B cell (primary cell): ENCODE data around the gene SYNE2. TPM values are rescaled to one million over a fixed set of nuclear protein-coding genes. Genes with fewer than 3 reads are reported as not detected.

Source experiments
- ATAC-seq: fragments of 200-7000 bp; cut with Tn5 transposase; one replicate; pipeline ENCODE4 v1.10.0; 2021; ENCODE audit warnings: low read depth, mild to moderate bottlenecking, moderate number of reproducible peaks, moderate library complexity
- CTCF ChIA-PET: fragments of 350-600 bp; sonication (Branson Sonifier 250); formaldehyde crosslinking; loops from one replicate; lab custom pipeline; 2021; ENCODE audit warnings: antibody characterized with exemption, inconsistent platforms; lab: Charles Lee
- POLR2A ChIA-PET: fragments of 350-600 bp; sonication (Branson Sonifier 250); formaldehyde crosslinking; loops from one replicate; lab custom pipeline; 2021; ENCODE audit warnings: antibody characterized with exemption; lab: Charles Lee
- DNase-seq: peaks from one replicate; pipeline ENCODE4 v3.0.0; 2013
- H2AFZ ChIP-seq: 2 replicates; pipeline ENCODE4 v1.6.1; 2012; ENCODE audit warnings: mild to moderate bottlenecking, low read depth, low read length; ENCODE audit not compliant: insufficient read depth, poor library complexity, severe bottlenecking
- H3K27ac ChIP-seq, 2 donors: 1 replicate in 1 of 2; 2 replicates in 1 of 2; pipeline ENCODE4 v1.5.1; 2012 to 2013; ENCODE audit warnings: low read length in 2 of 2, mild to moderate bottlenecking in 2 of 2, moderate library complexity in 1 of 2
- H3K27me3 ChIP-seq, 4 experiments: fragments of 200-600 bp in 1 of 4; sonication (generic) in 1 of 4; replicated peaks in 1 of 4; 1 replicate in 2 of 4; 2 replicates in 2 of 4; pipeline versions ENCODE4 v1.6.1 to v1.7.0; 2013 to 2016; ENCODE audit warnings: low read length in 3 of 4, mild to moderate bottlenecking in 2 of 4, mixed read lengths in 1 of 4, moderate library complexity in 1 of 4; ENCODE audit not compliant: insufficient read depth in 4 of 4, control insufficient read depth in 3 of 4; ENCODE audit errors: control extremely low read depth in 1 of 4
- H3K36me3 ChIP-seq, 2 experiments: replicated peaks in 1 of 2; 1 replicate in 1 of 2; 2 replicates in 1 of 2; pipeline versions ENCODE4 v1.6.1 to v1.7.1; 2013; ENCODE audit warnings: low read length in 1 of 2; ENCODE audit not compliant: insufficient read depth in 2 of 2, control insufficient read depth in 1 of 2; ENCODE audit errors: control extremely low read depth in 1 of 2, extremely low read depth in 1 of 2
- H3K4me1 ChIP-seq, 2 donors: fragments of 200-600 bp in 1 of 2; sonication (generic) in 1 of 2; 1 replicate in 1 of 2; 2 replicates in 1 of 2; pipeline versions ENCODE4 v1.5.1 to v1.6.1; 2013 to 2017; ENCODE audit warnings: low read length in 2 of 2; ENCODE audit not compliant: control insufficient read depth in 2 of 2, insufficient read depth in 2 of 2
- H3K4me2 ChIP-seq: replicated peaks from 2 replicates; pipeline ENCODE3; 2012; ENCODE audit warnings: mild to moderate bottlenecking, low read depth, low read length; ENCODE audit not compliant: poor library complexity, severe bottlenecking
- H3K4me3 ChIP-seq, 5 experiments: fragments of 200-600 bp in 1 of 5; sonication (generic) in 1 of 5; 1 replicate in 3 of 5; 2 replicates in 2 of 5; pipeline versions ENCODE4 v1.5.1 to v1.7.0; 2011 to 2016; ENCODE audit warnings: low read length in 4 of 5, mild to moderate bottlenecking in 4 of 5, low read depth in 2 of 5, control low read depth in 1 of 5, moderate library complexity in 1 of 5; ENCODE audit not compliant: insufficient read depth in 1 of 5; ENCODE audit errors: control extremely low read depth in 1 of 5, extremely low read depth in 1 of 5
- H3K79me2 ChIP-seq: fragments of 200-600 bp; sonication (generic); one replicate; pipeline ENCODE4 v1.6.0; 2016; ENCODE audit warnings: low read length; ENCODE audit not compliant: control insufficient read depth, insufficient read depth
- H3K9ac ChIP-seq: fragments of 200-600 bp; sonication (generic); 2 replicates; pipeline ENCODE4 v1.6.1; 2017; ENCODE audit warnings: mild to moderate bottlenecking, low read length, moderate library complexity
- H3K9me3 ChIP-seq, 3 donors: one replicate each; pipeline versions ENCODE4 v1.6.1 to v1.7.1; 2013; ENCODE audit warnings: low read length in 2 of 3; ENCODE audit not compliant: control insufficient read depth in 2 of 3, insufficient read depth in 1 of 3; ENCODE audit errors: control extremely low read depth in 1 of 3
- H4K20me1 ChIP-seq: 2 replicates; pipeline ENCODE4 v1.6.0; 2012; ENCODE audit warnings: mild to moderate bottlenecking, low read length; ENCODE audit not compliant: insufficient read depth, control insufficient read depth, poor library complexity, severe bottlenecking
- H3K27ac Mint-ChIP-seq: one replicate; pipeline ENCODE4 v1.8.0; 2021; ENCODE audit warnings: mixed read lengths
- H3K27me3 Mint-ChIP-seq: one replicate; pipeline ENCODE4 v1.8.0; 2021; ENCODE audit warnings: mixed read lengths
- H3K4me1 Mint-ChIP-seq: one replicate; pipeline ENCODE4 v1.8.0; 2021; ENCODE audit warnings: mixed read lengths
- H3K4me3 Mint-ChIP-seq: one replicate; pipeline ENCODE4 v1.8.0; 2021; ENCODE audit warnings: mixed read lengths
- H3K9me3 Mint-ChIP-seq: one replicate; pipeline ENCODE4 v1.8.0; 2022; ENCODE audit warnings: mixed read lengths; ENCODE audit not compliant: insufficient read depth
- EZH2 ChIP-seq: IDR thresholded peaks from 2 replicates; pipeline ENCODE4 v1.6.1; 2012; ENCODE audit warnings: borderline replicate concordance, low read depth, mild to moderate bottlenecking, moderate library complexity, low read length; ENCODE audit not compliant: insufficient read depth, poor library complexity, severe bottlenecking
- WGBS: methylation state at CpG from one replicate; pipeline ENCODE4 v1.1.5; 2013; ENCODE audit warnings: missing lambda C conversion rate; ENCODE audit not compliant: insufficient coverage; 5-methylcytosine and 5-hydroxymethylcytosine counted together
- intact Hi-C: fragments of 100-400 bp; cut with micrococcal nuclease; formaldehyde crosslinking; loops from one replicate; pipeline ENCODE4 v1.10.0; 2022
- polyA plus RNA-seq: library from polyadenylated mRNA; depleted of rRNA; stranded (reverse); fragments of >200 nt; gene quantifications from 2 replicates; pipeline ENCODE4 v1.2.3, GENCODE V29; 2012
- total RNA-seq, 2 donors: library from RNA; stranded (reverse); fragments of 120-200 nt in 1 of 2; gene quantifications; 1 replicate in 1 of 2; 2 replicates in 1 of 2; pipeline versions ENCODE4 v1.2.3 to v1.2.4, GENCODE V29; 2013 to 2022
- TF ChIP-seq, protein P1 (sequence below): fragments of 200-600 bp; IDR thresholded peaks from one replicate; pipeline ENCODE4 v1.8.0; 2022; ENCODE audit warnings: antibody characterized with exemption, mild to moderate bottlenecking

Gene SYNE2
- total and polyA plus RNA-seq, 2 donors (not counting 1 experiment from before 2014, with no cell fraction given), result 39.5 to 105 TPM

DNA sequence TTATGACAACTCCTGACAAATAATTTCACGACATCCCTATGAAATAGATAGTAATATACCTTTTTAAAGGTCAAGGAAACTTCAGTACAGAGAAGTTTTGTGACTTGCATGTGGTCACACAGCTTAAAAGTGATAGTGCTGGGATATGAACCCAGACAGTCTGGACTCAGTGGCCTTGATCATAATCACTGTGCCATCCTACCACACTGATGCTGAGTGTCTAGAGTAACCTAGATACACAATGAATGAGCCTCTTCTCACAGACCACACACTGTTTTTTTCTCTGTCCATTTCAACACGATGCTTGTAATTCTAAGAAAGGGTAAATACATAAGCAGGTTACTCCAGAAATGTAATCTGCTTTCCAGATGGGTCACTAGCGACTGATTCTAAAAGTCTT is 88.2 kb downstream of the SYNE2 start:
- 90% methylated on average over 2 of the region's 3 CpGs for WGBS
- Mint-ChIP-seq H3K4me3 (no peak overlapping the region), H3K9me3 (no peaks in the 10 kb centered on the region), H3K4me1 (peaks cover 2% of the 10 kb centered on the region), H3K27ac (no peak overlapping the region), H3K27me3 (no peaks in the 10 kb centered on the region)
- Histone ChIP-seq H3K79me2 (no peaks in the 10 kb centered on the region), H3K9me3 (no peaks in the 10 kb centered on the region), H3K4me2 (no peak overlapping the region), H3K4me1 (peaks cover 10 to 12% of the 10 kb centered on the region in 2 donors), H3K27ac (no peak overlapping the region), H3K27me3 (no peaks in the 10 kb centered on the region), H4K20me1 (no peaks in the 10 kb centered on the region), H2AFZ (no peak overlapping the region), H3K4me3 (no peak overlapping the region), H3K36me3 (peaks cover 0 to 3% of the 10 kb centered on the region in 2 experiments), H3K9ac (no peak overlapping the region)
- ChIA-PET POLR2A (no interaction called here), CTCF (no interaction called here)
- intact Hi-C loops, result no loop called here
- no peak for TF ChIP-seq EZH2
- TF ChIP-seq, protein P1, sequence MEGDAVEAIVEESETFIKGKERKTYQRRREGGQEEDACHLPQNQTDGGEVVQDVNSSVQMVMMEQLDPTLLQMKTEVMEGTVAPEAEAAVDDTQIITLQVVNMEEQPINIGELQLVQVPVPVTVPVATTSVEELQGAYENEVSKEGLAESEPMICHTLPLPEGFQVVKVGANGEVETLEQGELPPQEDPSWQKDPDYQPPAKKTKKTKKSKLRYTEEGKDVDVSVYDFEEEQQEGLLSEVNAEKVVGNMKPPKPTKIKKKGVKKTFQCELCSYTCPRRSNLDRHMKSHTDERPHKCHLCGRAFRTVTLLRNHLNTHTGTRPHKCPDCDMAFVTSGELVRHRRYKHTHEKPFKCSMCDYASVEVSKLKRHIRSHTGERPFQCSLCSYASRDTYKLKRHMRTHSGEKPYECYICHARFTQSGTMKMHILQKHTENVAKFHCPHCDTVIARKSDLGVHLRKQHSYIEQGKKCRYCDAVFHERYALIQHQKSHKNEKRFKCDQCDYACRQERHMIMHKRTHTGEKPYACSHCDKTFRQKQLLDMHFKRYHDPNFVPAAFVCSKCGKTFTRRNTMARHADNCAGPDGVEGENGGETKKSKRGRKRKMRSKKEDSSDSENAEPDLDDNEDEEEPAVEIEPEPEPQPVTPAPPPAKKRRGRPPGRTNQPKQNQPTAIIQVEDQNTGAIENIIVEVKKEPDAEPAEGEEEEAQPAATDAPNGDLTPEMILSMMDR, result no peak
- no peak for ATAC-seq
- DNase-seq, result no peak

DNA sequence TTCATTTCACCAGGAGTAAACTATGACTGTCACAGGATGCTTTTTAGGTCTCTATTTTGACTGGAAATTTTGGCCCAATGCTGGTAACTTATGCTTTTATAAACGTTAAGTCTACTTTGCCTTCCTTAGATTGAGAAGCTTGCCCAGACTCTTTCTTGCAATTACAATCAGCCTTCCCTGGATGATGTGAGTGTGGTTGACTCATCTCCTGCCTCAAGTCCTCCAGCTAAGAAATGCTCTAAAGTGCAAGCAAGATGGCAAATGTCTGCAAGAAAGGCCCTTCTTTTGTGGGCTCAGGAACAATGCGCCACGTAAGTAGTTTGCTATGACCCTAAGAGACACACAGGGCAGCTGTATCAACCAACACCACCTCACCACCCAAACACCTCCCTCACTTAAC is 96.9 kb downstream of the SYNE2 start:
- ATAC-seq (no peak), DNase-seq (no peak)
- H3K27me3 Mint-ChIP-seq, result no peaks in the 10 kb centered on the region
- no peaks in the 10 kb centered on the region for H3K9me3 Mint-ChIP-seq
- H3K4me3 Mint-ChIP-seq, result no peak overlapping the region
- no peak overlapping the region for H3K27ac Mint-ChIP-seq
- intact Hi-C loops, result no loop called here
- no peaks in the 10 kb centered on the region for H3K4me1 Mint-ChIP-seq
- H3K36me3 ChIP-seq, result peaks cover 3 to 9% of the 10 kb centered on the region in 2 experiments
- H3K27ac ChIP-seq, result no peak overlapping the region
- H3K4me1 ChIP-seq, result no peaks in the 10 kb centered on the region
- TF ChIP-seq, protein P1, result no peak
- no peak for TF ChIP-seq EZH2
- H3K9me3 ChIP-seq, result no peaks in the 10 kb centered on the region
- H3K9ac ChIP-seq, result no peak overlapping the region
- no peak overlapping the region for H3K4me2 ChIP-seq
- H3K79me2 ChIP-seq, result no peaks in the 10 kb centered on the region
- H4K20me1 ChIP-seq, result no peaks in the 10 kb centered on the region
- H3K4me3 ChIP-seq, result no peak overlapping the region
- no peaks in the 10 kb centered on the region for H3K27me3 ChIP-seq
- H2AFZ ChIP-seq, result no peak overlapping the region
- WGBS, result 100% methylated on average over 2 of the region's 3 CpGs
- CTCF ChIA-PET, result interaction anchor here (1.0 kb wide), 1 partner anchor 37 kb away, joined by 3 read pairs; no protein-coding TSS in a partner anchor
- POLR2A ChIA-PET, result no interaction called here
